Mononuclear cell (primary cell): ENCODE results near the gene MYL6. TPM values are rescaled to one million over a fixed set of nuclear protein-coding genes. Genes with fewer than 3 reads are reported as not detected.

Experiments used
- H3K27me3 ChIP-seq: 2 replicates; pipeline ENCODE4 v1.6.0; 2011; ENCODE audit warnings: low read length, control low read depth; ENCODE audit not compliant: insufficient read depth
- H3K4me1 ChIP-seq: 2 replicates; pipeline ENCODE4 v1.5.1; 2011; ENCODE audit warnings: mild to moderate bottlenecking, low read length, control low read depth; ENCODE audit not compliant: insufficient read depth
- H3K4me3 ChIP-seq: 2 replicates; pipeline ENCODE4 v1.5.1; 2011; ENCODE audit warnings: mild to moderate bottlenecking, low read length, moderate library complexity
- H3K9me3 ChIP-seq: 2 replicates; pipeline ENCODE4 v1.5.1; 2011; ENCODE audit warnings: low read depth, mild to moderate bottlenecking, control low read depth, low read length
- total RNA-seq: library from RNA; depleted of rRNA; stranded (reverse); fragments of >200 nt; gene quantifications from one replicate; pipeline ENCODE4 v1.2.3, GENCODE V29; 2012

The MYL6 gene
- total RNA-seq, 1 donor = 729 TPM

DNA sequence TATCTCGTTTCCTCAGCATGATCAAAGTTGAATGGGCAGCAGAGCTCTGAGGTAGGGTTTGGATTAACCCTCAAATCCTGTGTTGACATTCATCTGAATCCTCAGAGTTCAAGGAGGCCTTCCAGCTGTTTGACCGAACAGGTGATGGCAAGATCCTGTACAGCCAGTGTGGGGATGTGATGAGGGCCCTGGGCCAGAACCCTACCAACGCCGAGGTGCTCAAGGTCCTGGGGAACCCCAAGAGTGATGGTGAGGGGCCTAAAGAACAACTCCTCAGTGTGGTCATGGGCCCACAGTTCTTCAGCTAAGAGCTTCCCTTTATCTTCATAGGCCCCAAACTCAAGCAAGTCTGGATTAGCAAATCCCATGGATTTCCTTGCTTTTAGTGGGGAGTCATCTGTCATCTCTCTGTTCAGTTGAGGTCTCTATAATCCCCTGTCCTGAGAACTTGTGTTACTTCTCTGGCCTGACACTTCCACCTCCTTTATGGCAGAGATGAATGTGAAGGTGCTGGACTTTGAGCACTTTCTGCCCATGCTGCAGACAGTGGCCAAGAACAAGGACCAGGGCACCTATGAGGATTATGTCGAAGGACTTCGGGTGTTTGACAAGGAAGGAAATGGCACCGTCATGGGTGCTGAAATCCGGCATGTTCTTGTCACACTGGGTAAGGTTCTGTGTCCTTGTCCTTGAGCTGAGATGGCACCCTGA is 1.5 kb downstream of the MYL6 start:
- peaks cover 37% of the 10 kb centered on the region for H3K4me1 ChIP-seq
- peak overlapping the region; percentile 99 for H3K4me3 ChIP-seq
- no peaks in the 10 kb centered on the region for H3K27me3 ChIP-seq
- no peaks in the 10 kb centered on the region for H3K9me3 ChIP-seq

DNA sequence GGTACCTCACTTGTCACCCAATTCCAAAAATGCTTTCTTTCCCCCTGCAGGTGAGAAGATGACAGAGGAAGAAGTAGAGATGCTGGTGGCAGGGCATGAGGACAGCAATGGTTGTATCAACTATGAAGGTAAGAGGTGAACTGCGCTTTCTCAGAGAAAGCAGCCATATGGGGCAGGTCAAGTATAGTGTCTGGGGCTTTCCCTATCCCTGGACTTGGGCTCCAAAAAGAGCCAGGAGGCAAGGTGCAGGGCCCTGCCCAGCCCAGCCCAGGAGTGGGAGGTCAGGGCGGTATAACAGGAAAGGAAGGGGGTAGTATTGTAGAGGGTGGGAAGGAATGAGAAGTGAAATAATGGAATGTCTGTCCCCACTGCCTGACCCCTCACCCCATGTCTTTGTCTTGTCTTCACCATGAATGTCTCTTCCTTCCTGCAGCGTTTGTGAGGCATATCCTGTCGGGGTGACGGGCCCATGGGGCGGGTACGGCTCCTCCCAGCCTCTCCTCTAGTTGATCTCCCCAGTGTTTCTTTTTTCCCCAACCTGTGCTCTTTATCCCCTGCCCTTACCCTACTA is 2.1 kb downstream of the MYL6 start:
- H3K4me3 ChIP-seq = peak overlapping the region; percentile 99
- no peaks in the 10 kb centered on the region for H3K27me3 ChIP-seq
- peaks cover 37% of the 10 kb centered on the region for H3K4me1 ChIP-seq
- H3K9me3 ChIP-seq = no peaks in the 10 kb centered on the region

DNA sequence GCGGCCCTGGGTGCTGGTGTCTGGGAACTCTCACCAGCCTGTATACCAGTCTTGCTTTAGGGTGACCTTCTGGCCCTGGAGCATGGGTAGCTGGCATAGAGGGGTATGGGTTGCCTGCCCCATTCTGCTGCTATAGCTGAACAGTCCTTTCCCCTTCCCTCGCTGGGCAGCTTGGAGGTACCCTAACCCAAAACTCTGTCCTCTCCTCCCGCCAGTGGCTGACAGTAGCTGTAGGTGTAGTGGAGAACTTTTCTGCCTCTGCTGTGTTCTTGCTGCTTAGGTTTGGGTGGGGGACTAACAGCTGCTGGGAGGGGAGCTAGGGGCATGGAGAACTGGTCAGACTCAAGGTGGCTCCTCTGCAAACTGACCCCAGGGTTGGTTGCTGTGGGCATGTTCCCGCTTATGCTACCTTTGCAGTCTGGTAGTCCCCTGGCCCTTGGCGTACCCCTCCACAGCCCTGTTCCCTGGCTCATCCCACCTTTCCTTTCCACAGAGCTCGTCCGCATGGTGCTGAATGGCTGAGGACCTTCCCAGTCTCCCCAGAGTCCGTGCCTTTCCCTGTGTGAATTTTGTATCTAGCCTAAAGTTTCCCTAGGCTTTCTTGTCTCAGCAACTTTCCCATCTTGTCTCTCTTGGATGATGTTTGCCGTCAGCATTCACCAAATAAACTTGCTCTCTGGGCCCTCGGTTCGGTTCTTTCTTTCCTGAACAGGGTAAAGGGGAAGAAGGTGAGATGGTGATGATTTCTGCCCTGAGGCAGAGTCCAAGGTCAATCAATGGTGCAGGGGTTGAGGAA is 2.9 kb downstream of the MYL6 start:
- Histone ChIP-seq H3K4me1 (peaks cover 37% of the 10 kb centered on the region), H3K4me3 (no peak overlapping the region), H3K9me3 (no peaks in the 10 kb centered on the region), H3K27me3 (no peaks in the 10 kb centered on the region)

DNA sequence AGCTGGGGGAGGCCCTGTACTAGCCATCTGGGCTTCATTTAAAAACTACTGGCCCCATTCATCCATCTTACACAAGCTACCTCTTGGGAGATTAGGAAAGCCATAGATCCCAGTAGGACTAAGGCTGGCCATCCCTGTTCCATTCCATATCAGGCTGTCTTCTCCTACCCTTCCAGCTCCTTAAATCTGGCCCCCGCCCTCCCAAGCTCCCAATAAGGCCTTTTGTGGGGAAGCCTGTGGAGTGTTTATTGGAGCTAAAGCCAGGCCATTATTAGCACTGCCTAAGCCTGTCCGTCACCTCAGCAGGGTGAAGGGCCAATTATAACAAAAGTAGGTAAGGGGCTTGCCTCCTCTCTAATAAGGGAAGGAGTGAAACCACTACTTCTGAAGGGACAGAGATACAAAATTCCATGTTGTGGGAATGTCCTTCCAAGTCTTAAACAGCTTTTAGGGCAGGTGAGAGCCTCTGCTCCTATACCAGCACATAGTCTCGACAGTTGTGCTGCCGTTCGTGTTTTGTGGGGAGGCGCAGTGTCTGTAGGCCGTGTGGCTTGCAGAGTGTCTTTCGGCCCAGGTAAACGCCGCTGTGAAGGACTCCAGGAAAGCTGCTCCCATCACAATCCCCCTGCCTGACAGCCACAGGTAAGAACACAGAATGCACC is 3.7 kb downstream of the MYL6 start:
- Histone ChIP-seq H3K4me3 (no peak overlapping the region), H3K4me1 (peaks cover 34% of the 10 kb centered on the region), H3K27me3 (no peaks in the 10 kb centered on the region), H3K9me3 (no peaks in the 10 kb centered on the region)

DNA sequence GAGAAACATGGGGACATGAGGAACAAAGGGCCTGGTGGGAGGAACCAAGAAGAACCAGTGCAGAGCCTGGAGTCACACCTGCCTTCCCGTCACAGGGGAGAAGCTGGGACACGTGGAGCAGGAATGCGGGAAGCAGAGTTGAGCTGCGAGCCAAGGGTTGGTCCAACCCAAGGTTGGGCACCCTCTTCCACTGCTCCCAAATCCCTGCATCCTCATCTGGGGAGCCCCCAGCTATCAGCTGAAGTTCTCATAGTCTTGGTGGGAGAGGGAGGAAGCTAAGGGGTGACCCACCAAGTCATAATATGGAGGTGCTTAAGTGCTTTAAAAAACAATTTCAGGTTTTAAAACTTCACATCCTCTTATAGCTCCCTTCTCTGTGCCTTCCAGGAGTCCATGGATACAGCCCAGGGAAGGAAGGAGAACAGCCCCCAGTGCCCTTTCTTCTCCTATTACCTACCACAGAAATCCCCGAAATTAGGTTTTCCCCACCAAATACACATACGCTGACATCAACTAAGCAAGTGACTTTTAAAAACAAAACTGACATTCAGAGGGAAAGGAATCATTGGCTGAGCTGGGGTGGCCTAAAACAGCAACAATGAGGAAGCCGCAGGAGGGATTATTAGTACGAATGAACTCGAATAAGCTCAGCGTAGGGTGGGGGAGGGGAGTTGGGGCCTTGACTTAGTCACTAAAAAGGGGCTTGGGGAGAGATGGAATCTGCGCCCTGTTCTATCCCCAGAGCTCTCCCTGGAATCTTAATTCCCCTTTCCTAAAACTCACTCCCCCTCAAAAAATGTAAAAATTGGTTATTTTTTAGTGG is 4.5 kb downstream of the MYL6 start:
- peaks cover 25% of the 10 kb centered on the region for H3K4me1 ChIP-seq
- H3K9me3 ChIP-seq = no peaks in the 10 kb centered on the region
- no peak overlapping the region for H3K4me3 ChIP-seq
- no peaks in the 10 kb centered on the region for H3K27me3 ChIP-seq

DNA sequence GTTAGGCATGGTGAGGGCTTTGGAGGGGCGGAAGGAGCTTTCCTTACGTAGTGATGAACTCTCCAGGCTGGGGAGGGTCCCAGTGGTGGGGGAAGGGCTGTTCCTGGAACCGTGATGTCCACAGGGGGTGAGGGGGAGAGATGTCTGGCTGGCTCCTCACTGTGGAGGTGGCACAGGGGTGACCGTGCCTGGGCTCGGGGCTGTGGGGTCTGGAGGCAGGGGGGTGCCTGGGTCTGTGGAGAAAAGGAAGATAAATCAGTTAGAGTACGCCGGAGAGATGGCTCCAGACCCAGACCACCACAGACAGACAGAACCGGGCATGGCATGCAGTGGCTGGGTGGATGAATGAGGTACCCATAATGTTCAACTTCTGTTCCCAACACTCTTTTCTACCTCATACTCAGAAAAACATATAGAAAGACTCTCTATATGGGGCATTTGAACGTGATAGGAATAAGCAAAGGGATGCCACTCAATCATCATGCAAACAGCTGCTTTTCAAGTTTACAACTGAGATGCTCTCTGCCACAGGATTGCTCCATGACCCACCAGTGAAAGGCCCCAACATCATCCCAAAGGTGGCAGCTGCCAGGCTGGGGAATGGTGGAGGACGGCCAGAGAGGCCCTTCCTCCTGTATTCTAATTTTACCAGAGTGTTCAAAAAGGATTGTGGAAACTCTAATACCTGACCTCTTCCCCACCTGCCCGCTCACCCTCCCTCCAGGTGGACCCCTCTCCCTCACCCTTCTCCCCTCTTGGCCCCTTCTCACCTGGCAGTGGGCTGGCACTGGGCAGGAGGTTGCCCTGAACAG is 5.6 kb downstream of the MYL6 start:
- Histone ChIP-seq H3K4me1 (peaks cover 24% of the 10 kb centered on the region), H3K4me3 (no peak overlapping the region), H3K27me3 (no peaks in the 10 kb centered on the region), H3K9me3 (no peaks in the 10 kb centered on the region)

DNA sequence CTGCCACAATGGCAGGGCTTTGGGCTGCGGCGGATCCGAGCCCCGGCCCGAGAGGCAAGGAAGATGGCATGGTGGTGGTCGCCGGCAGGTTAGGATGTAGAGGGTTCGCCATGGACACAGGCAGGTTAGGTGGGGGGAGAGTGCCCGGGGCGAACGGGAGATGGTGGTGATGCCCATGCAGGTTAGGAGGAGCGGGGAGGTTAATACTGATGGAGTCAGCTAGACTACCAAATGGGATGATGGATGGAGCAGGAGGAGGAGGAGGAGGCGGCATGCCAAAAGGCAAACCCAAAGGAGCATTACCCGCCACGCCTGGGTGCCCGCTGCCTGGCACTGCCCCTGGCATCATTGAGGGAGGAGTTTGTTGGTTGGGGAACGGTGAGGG is 6.2 kb downstream of the MYL6 start:
- Histone ChIP-seq H3K4me3 (no peak overlapping the region), H3K27me3 (no peaks in the 10 kb centered on the region), H3K9me3 (no peaks in the 10 kb centered on the region), H3K4me1 (peaks cover 20% of the 10 kb centered on the region)

DNA sequence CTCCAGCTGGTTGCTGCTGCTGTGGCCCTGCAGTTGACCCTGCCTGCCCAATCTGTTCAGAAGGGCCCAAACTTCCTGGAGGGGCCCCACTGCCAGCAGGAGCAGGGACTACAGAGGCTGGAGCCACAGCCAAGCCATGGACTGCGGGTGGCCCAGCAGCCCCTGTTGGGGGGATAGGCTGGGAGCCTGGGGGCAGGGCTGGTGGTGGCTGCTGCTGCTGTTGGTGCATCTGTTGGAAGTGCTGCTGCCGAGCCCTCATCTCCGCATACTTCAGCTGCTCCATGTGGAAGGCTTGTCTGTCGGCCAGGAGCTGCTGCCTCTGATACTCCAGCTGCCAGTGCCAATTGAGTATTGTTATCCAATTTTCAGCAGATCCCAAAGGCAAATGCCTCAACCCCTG is 7.2 kb downstream of the MYL6 start:
- Histone ChIP-seq H3K27me3 (no peaks in the 10 kb centered on the region), H3K4me3 (no peak overlapping the region), H3K4me1 (peaks cover 9% of the 10 kb centered on the region), H3K9me3 (no peaks in the 10 kb centered on the region)

DNA sequence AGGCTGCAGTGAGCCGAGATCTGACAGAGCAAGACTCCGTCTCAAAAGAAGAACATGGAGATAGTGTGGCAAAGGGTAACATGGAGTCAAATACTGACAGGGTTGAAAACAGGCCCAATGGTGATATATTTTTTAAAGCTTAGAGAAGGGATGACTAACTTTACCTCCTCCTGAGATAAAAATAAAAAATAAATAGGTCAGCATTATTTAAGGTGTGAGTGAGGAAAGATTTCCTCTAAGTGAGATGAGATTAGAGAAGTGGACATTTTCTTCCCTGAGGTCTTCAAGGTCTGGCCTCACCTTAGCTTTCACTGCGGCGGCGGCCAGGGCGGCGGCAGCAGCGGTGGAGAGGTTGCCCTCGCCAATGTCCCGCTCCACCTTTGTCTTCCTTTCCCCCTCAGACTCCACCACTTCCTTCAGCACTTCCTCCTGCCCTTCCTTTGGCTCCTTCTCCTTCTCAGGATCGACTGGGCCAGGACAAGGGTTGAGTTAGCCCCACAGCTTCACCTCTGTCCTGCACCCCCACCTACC is 11.1 kb downstream of the MYL6 start:
- no peak overlapping the region for H3K4me3 ChIP-seq
- H3K4me1 ChIP-seq = no peaks in the 10 kb centered on the region
- no peaks in the 10 kb centered on the region for H3K9me3 ChIP-seq
- H3K27me3 ChIP-seq = no peaks in the 10 kb centered on the region

DNA sequence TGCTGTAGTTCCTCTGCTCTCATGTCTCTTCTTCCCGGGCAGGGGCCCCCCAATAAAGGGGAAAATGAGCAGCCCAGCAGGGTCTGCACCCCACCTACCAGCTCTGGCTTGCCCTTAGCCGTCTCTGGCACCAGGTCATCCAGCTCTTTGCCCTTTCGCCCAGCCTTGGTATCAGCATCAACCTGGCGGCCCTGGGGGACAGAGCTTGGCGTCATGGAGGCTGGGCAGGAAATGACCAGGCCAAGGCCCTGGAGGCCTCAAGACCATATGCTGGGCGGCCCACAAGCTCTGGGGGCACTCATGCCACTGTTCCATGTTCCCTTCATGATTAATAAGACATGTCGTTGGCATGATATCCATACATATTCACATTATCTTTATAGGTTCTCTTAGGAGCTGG is 14.7 kb downstream of the MYL6 start:
- H3K27me3 ChIP-seq = no peaks in the 10 kb centered on the region
- no peaks in the 10 kb centered on the region for H3K4me1 ChIP-seq
- no peak overlapping the region for H3K4me3 ChIP-seq
- no peaks in the 10 kb centered on the region for H3K9me3 ChIP-seq

DNA sequence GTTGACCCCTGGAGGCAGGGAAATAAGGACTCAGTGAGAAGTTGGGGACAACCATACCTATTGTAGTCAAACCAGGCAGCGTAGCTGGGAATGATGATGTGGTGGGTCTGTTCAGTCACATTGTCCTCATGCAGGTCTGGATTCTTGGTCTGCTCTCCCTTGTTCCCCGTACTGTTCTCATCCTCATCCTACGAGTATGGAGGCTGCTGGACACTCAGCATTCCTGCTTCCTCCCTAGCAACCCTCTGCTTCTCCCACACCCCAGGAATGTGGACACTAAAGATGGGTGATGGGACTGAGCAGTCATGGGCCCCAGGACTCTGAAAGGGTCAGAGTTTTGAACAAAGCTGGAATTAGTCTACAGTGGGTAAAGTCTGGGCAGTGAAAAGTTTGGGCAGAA is 20.2 kb downstream of the MYL6 start:
- Histone ChIP-seq H3K27me3 (no peaks in the 10 kb centered on the region), H3K4me1 (peaks cover 7% of the 10 kb centered on the region), H3K4me3 (no peak overlapping the region), H3K9me3 (no peaks in the 10 kb centered on the region)

DNA sequence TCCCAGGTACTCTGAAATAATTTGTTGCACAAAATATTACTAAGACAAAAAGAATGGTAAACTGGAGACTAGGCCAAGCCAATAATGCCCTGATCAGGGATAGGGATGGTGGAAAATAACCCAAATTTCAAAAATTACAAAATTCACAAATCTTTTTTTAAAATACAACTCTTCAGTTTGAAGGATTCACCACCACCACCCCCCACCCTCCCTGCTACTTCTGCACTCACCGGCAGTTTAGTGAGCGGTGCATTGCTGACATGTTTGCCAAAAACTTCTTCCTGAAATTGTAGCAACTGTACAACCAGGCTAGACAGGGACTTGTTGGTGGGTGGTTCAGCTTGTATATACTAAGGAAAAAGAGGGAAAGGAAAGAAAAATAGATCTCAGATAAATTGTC is 28.8 kb downstream of the MYL6 start:
- Histone ChIP-seq H3K4me1 (peaks cover 42% of the 10 kb centered on the region), H3K4me3 (no peak overlapping the region), H3K9me3 (no peaks in the 10 kb centered on the region), H3K27me3 (no peaks in the 10 kb centered on the region)

DNA sequence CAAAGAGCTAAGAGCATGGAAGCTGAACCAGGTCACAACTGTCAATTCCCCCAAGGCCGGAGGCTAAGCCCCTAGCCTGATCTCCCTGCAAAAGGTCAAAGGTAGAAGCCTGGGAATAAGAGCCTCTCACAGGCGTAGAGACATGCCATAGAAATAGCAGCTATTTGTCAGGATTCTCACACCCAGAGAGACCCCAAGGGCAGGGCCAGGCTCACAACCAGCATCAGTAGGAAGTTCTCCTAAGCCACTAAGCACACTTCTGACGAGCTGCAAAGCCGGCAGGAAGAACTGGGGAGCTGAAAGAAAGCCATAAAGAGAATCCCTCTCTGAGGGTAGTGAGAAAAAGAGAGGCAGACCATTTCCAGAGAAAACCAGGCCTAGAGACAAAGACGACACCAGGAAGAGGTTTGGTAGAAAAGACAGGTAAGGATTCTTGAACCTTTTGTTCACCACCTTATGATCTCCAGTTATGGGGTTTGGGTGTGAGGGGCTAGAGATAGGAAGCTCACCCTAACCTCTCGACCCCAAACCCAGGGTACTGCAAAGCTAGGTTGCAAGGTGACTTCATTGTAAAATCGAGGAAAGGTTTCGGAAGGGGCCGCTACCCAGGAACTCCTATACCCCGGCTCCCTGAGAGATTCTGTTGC is 30.1 kb downstream of the MYL6 start:
- H3K9me3 ChIP-seq = no peaks in the 10 kb centered on the region
- peaks cover 35% of the 10 kb centered on the region for H3K4me1 ChIP-seq
- no peaks in the 10 kb centered on the region for H3K27me3 ChIP-seq
- H3K4me3 ChIP-seq = peak overlapping the region; percentile 54
